K562 (cell line): Measurements from ENCODE around the gene NPDC1.

ENCODE experiments used
- CREBBP ChIP-seq: IDR thresholded peaks from one replicate; pipeline ENCODE4 v1.6.1; 2012; ENCODE audit warnings: low read depth, mild to moderate bottlenecking, control low read depth, inconsistent platforms, low read length
- GATAD2B ChIP-seq: fragments of 450-650 bp; IDR thresholded peaks from 2 replicates; pipeline ENCODE4 v1.6.1; 2017; ENCODE audit warnings: mild to moderate bottlenecking, borderline replicate concordance
- SIN3A ChIP-seq, 2 experiments: fragments of 150-350 bp in 1 of 2; IDR thresholded peaks; 2 replicates each; pipeline ENCODE4 v1.6.1; 2011 to 2016; ENCODE audit warnings: borderline replicate concordance in 2 of 2, low read depth in 2 of 2, low read length in 2 of 2, mild to moderate bottlenecking in 2 of 2, moderate library complexity in 2 of 2; ENCODE audit not compliant: control insufficient read depth in 1 of 2
- ZNF212 ChIP-seq: fragments of 450-650 bp; formaldehyde crosslinking; IDR thresholded peaks from 2 replicates; pipeline ENCODE4 v1.4.0; 2020; ENCODE audit warnings: mild to moderate bottlenecking

DNA sequence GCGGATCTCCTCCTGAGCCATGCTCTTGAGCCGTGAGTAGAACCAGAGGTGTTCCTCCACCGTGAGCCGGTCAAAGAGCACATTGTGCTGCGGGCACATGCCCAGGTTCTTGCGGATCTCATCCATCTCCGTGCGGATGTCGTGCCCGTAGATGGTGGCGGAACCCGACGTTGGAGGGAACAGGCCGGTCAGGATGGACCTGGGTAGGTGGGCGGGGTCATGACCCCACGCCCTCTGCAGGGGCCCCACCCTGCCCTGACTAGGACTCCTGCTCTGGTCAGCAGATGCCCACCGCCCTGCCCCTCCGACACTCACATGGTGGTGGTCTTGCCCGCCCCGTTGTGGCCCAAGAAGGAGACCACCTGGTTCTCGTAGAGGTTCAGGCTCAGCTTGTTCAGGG, 30.0 kb downstream of the NPDC1 start:
- TF ChIP-seq SIN3A (IDR thresholded peaks at IDR 0.05; ENCODE audit: borderline replicate concordance in 2 of 2, control insufficient read depth in 1 of 2, low read depth in 2 of 2, low read length in 2 of 2) (no peak), ZNF212 (CRISPR knock-in tag) (no peak), CREBBP (no peak), GATAD2B (no peak)
